HepG2 (cell line): ENCODE data around the gene TPCN2. TPM values are rescaled to one million over a fixed set of nuclear protein-coding genes. Genes with fewer than 3 reads are reported as not detected.

Experiments used
- ATAC-seq: fragments of 200-7000 bp; cut with Tn5 transposase; 3 replicates; pipeline ENCODE4 v1.9.1; 2020; ENCODE audit warnings: mild to moderate bottlenecking, moderate library complexity
- BruUV-seq: library from RNA; stranded (reverse); fragments of 400-500 nt; replicated peaks from 2 replicates; lab custom pipeline; 2021; lab: Mats Ljungman, UMichigan
- CTCF ChIA-PET: fragments of 300-600 bp; formaldehyde crosslinking; extraction: SDS; loops from one replicate; lab custom pipeline; 2021; ENCODE audit warnings: low total read pairs, inconsistent platforms, low intra/inter-chr PET ratio; lab: Yijun Ruan, JAX
- POLR2A ChIA-PET: fragments of 350-600 bp; sonication (Branson Sonifier 250); formaldehyde crosslinking; loops from one replicate; lab custom pipeline; 2020; ENCODE audit warnings: antibody characterized with exemption, inconsistent platforms; lab: Yijun Ruan, JAX
- DNase-seq: peaks from one replicate; pipeline ENCODE4 v3.0.0-alpha.2; 2015; ENCODE audit warnings: low spot score
- FAIRE-seq: peaks from 3 replicates; lab custom pipeline; 2011; peaks lifted over from hg19 to GRCh38; lab: Jason Lieb, UNC
- H2AFZ ChIP-seq: one replicate; pipeline ENCODE4 v1.6.1; 2011; ENCODE audit warnings: low read length, inconsistent platforms
- H3K27ac ChIP-seq: fragments of 300-600 bp; 3 replicates; pipeline ENCODE4 v1.8.0; 2011; ENCODE audit warnings: mixed run types, mild to moderate bottlenecking, mixed read lengths, low read length, inconsistent platforms; ENCODE audit not compliant: insufficient read depth; ENCODE audit errors: extremely low read length
- H3K27me3 ChIP-seq, 2 experiments: fragments of 200-600 bp in 1 of 2; 2 replicates in 1 of 2; 3 replicates in 1 of 2; pipeline versions ENCODE4 v1.6.0 to v1.8.0; 2011; ENCODE audit warnings: low read length in 2 of 2, mild to moderate bottlenecking in 2 of 2, moderate library complexity in 2 of 2, inconsistent platforms in 1 of 2; ENCODE audit not compliant: insufficient read depth in 2 of 2, control insufficient read depth in 1 of 2
- H3K36me3 ChIP-seq, 2 experiments: fragments of 200-600 bp in 1 of 2; replicated peaks in 1 of 2; 2 replicates in 1 of 2; 3 replicates in 1 of 2; pipeline versions ENCODE4 v1.5.1 to v1.8.0; 2011; ENCODE audit warnings: low read length in 2 of 2, inconsistent platforms in 1 of 2; ENCODE audit not compliant: insufficient read depth in 2 of 2, control insufficient read depth in 1 of 2
- H3K4me1 ChIP-seq: 2 replicates; pipeline ENCODE4 v1.5.1; 2012; ENCODE audit warnings: low read length, inconsistent platforms; ENCODE audit not compliant: insufficient read depth
- H3K4me2 ChIP-seq: 2 replicates; pipeline ENCODE4 v1.6.0; 2011; ENCODE audit warnings: low read depth, low read length, inconsistent platforms
- H3K4me3 ChIP-seq, 3 experiments: fragments of 200-600 bp in 1 of 3; sonication (generic), shearing (Covaris generic) in 1 of 3; replicated peaks in 1 of 3; 2 replicates each; pipeline ENCODE4 v1.5.1; 2011 to 2016; ENCODE audit warnings: low read length in 3 of 3, inconsistent platforms in 2 of 3, low read depth in 2 of 3, mild to moderate bottlenecking in 2 of 3, control low read depth in 1 of 3, mixed read lengths in 1 of 3; ENCODE audit not compliant: insufficient read depth in 1 of 3
- H3K79me2 ChIP-seq: one replicate; pipeline ENCODE4 v1.6.1; 2011; ENCODE audit warnings: low read length, inconsistent platforms; ENCODE audit not compliant: insufficient read depth
- H3K9ac ChIP-seq: 2 replicates; pipeline ENCODE4 v1.6.0; 2011; ENCODE audit warnings: mild to moderate bottlenecking, low read depth, low read length, inconsistent platforms; ENCODE audit not compliant: insufficient read depth
- H3K9me3 ChIP-seq: 2 replicates; pipeline ENCODE4 v1.5.1; 2012; ENCODE audit warnings: mild to moderate bottlenecking, low read length
- H4K20me1 ChIP-seq: 2 replicates; pipeline ENCODE4 v1.6.0; 2011; ENCODE audit warnings: inconsistent platforms, mild to moderate bottlenecking, low read length, moderate library complexity; ENCODE audit not compliant: insufficient read depth
- ADNP ChIP-seq: sonication (generic); formaldehyde crosslinking; IDR thresholded peaks from 2 replicates; pipeline ENCODE4 v1.4.0; 2020; ENCODE audit warnings: missing genetic modification reagents
- CHD4 ChIP-seq: fragments of 200-600 bp; sonication (generic); IDR thresholded peaks from 2 replicates; pipeline ENCODE4 v1.7.0; 2017; ENCODE audit warnings: mild to moderate bottlenecking, low read length, borderline replicate concordance
- KDM5A ChIP-seq: fragments of 200-600 bp; sonication (generic); IDR thresholded peaks from 2 replicates; pipeline ENCODE4 v1.7.0; 2018; ENCODE audit warnings: antibody characterized with exemption, mild to moderate bottlenecking, low read length, borderline replicate concordance
- NBN ChIP-seq: fragments of 450-650 bp; conservative IDR thresholded peaks from 2 replicates; pipeline ENCODE4 v1.6.1; 2017
- NR2F2 ChIP-seq: IDR thresholded peaks from 2 replicates; pipeline ENCODE4 v1.6.1; 2012; ENCODE audit warnings: low read depth, inconsistent platforms, borderline replicate concordance
- TBL1XR1 ChIP-seq: fragments of 150-350 bp; IDR thresholded peaks from 2 replicates; pipeline ENCODE4 v1.6.1; 2014; ENCODE audit warnings: borderline replicate concordance, low read length; ENCODE audit not compliant: partially characterized antibody
- ZNF124 ChIP-seq: sonication (generic); formaldehyde crosslinking; IDR thresholded peaks from 2 replicates; pipeline ENCODE4 v1.4.0; 2020; ENCODE audit warnings: missing genetic modification reagents
- ZNF30 ChIP-seq: sonication (generic); formaldehyde crosslinking; IDR thresholded peaks from 2 replicates; pipeline ENCODE4 v1.5.0; 2020; ENCODE audit warnings: mild to moderate bottlenecking, missing genetic modification reagents
- ZNF781 ChIP-seq: sonication (generic); formaldehyde crosslinking; IDR thresholded peaks from 2 replicates; pipeline ENCODE4 v1.5.1; 2020; ENCODE audit warnings: borderline replicate concordance, mild to moderate bottlenecking, missing genetic modification reagents; ENCODE audit errors: not compliant biosample characterization
- ZSCAN29 ChIP-seq: sonication (generic); formaldehyde crosslinking; conservative IDR thresholded peaks from 2 replicates; pipeline ENCODE4 v1.4.0; 2020; ENCODE audit warnings: mild to moderate bottlenecking, missing genetic modification reagents
- WGBS: methylation state at CpG from one replicate; pipeline ENCODE4 v1.1.6; 2017; ENCODE audit warnings: low lambda C conversion rate; 5-methylcytosine and 5-hydroxymethylcytosine counted together
- in situ Hi-C: cut with HindIII; loops from 2 replicates; pipeline ENCODE4 v1.10.0; 2017; ENCODE audit warnings: low pct_unique_long_range_greater_than_20kb; ENCODE audit not compliant: extremely low pct_ligation_motif_present
- intact Hi-C: fragments of 100-400 bp; cut with micrococcal nuclease; formaldehyde crosslinking; loops from one replicate; pipeline ENCODE4 v1.10.0; 2022; ENCODE audit not compliant: unreplicated experiment
- polyA plus RNA-seq, 8 experiments: library from polyadenylated mRNA; depleted of rRNA in 3 of 8; stranded (reverse) in 7 of 8; unstranded in 1 of 8; fragments of >200 nt; fragmentation: Illumina TruSeq in 4 of 8; extraction: Trizol in 4 of 8; gene quantifications; 2 replicates each; pipeline versions ENCODE4 v1.2.1 to v1.2.3, GENCODE V29; 2011 to 2016; ENCODE audit warnings: low read depth in 4 of 8, missing spikeins in 1 of 8, mixed read lengths in 1 of 8; ENCODE audit not compliant: insufficient read depth in 1 of 8
- total RNA-seq, 5 experiments: library from RNA; depleted of rRNA; stranded (reverse); fragments of >200 nt; fragmentation: Illumina TruSeq; extraction: Trizol; gene quantifications; 2 replicates each; pipeline ENCODE4 v1.2.3, GENCODE V29; 2016; ENCODE audit warnings: low read depth in 1 of 5
- TF ChIP-seq, protein P1 (sequence below): sonication (generic); formaldehyde crosslinking; IDR thresholded peaks from 2 replicates; pipeline ENCODE4 v1.5.0; 2020; ENCODE audit warnings: missing genetic modification reagents
- TF ChIP-seq, protein P2 (sequence below): sonication (generic); formaldehyde crosslinking; IDR thresholded peaks from 2 replicates; pipeline ENCODE4 v1.4.0; 2020; ENCODE audit warnings: missing genetic modification reagents
- TF ChIP-seq, protein P3 (sequence below), 2 experiments: sonication (generic) in 1 of 2; formaldehyde crosslinking in 1 of 2; IDR thresholded peaks; 2 replicates each; pipeline versions ENCODE4 v1.5.1 to v1.6.1; 2011 to 2020; ENCODE audit warnings: borderline replicate concordance in 1 of 2, low read depth in 1 of 2, low read length in 1 of 2, mild to moderate bottlenecking in 1 of 2, missing genetic modification reagents in 1 of 2, moderate library complexity in 1 of 2
- TF ChIP-seq, protein P4 (sequence below): sonication (generic); formaldehyde crosslinking; IDR thresholded peaks from 2 replicates; pipeline ENCODE4 v1.8.0; 2022; ENCODE audit warnings: missing genetic modification reagents, mild to moderate bottlenecking, borderline replicate concordance
- TF ChIP-seq, protein P5 (sequence below): sonication (generic); formaldehyde crosslinking; IDR thresholded peaks from 2 replicates; pipeline ENCODE4 v1.8.0; 2022; ENCODE audit warnings: mild to moderate bottlenecking, missing genetic modification reagents, moderate library complexity

Gene TPCN2
- total and polyA plus RNA-seq, 2 of the 13 experiments (the other 11 are each of a cell fraction or from before 2014, with no cell fraction given), result 5.6 to 5.9 TPM

DNA sequence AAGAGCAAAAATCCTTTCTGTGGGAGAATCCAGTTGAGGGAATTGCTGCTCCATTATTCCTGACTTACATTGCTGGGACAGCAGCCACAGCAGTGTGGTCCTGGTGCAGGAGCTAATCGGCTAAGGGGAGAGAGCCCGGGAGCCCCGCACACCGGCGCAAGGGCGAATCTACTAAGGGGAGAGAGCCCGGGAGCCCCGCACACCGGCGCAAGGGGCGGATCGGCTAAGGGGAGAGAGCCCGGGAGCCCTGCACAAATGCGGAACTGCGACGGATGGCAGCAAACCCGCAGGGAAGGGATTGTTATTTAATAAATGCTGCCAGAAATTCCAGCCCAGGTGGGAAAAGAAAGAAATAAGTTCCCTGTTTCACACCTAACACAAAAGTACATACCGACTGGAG lies 43.5 kb downstream of the TPCN2 start (continued):
- TF ChIP-seq, protein P1, sequence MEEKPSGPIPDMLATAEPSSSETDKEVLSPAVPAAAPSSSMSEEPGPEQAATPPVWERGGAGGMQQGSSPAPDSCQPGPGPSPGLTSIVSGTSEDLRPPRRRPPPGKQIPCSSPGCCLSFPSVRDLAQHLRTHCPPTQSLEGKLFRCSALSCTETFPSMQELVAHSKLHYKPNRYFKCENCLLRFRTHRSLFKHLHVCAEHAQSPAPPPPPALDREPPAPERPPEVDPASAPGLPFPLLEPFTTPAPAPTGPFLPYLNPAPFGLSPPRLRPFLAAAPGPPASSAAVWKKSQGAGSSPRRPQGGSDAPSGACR (CRISPR knock-in tag), result no peak
- TF ChIP-seq, protein P2, sequence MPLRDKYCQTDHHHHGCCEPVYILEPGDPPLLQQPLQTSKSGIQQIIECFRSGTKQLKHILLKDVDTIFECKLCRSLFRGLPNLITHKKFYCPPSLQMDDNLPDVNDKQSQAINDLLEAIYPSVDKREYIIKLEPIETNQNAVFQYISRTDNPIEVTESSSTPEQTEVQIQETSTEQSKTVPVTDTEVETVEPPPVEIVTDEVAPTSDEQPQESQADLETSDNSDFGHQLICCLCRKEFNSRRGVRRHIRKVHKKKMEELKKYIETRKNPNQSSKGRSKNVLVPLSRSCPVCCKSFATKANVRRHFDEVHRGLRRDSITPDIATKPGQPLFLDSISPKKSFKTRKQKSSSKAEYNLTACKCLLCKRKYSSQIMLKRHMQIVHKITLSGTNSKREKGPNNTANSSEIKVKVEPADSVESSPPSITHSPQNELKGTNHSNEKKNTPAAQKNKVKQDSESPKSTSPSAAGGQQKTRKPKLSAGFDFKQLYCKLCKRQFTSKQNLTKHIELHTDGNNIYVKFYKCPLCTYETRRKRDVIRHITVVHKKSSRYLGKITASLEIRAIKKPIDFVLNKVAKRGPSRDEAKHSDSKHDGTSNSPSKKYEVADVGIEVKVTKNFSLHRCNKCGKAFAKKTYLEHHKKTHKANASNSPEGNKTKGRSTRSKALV (CRISPR knock-in tag), result no peak
- TF ChIP-seq ZNF30 (CRISPR knock-in tag), result no peak

DNA sequence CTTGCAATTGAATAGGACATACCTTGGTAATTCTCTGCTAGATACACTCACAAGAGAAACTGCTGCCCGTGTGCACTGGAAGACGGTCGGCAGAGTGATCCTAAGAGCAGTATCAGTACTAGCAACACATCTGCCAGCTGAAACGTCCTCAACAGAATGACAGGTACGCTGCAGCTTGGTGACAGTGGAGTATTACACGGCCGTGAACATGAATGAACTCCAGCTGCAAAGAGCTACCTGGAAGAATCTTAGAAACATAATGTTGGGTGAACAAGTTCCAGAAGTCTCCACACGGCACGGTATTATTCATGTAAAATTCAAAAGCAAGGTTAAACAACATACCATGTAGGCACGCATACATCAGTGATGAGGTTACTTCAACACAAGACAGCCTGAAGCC lies 44.4 kb downstream of the TPCN2 start:
- Histone ChIP-seq H3K36me3 (peaks cover 3 to 6% of the 10 kb centered on the region in 2 experiments; a peak in 4 of 5 replicates), H3K4me1 (no peaks in the 10 kb centered on the region), H3K9ac (no peak overlapping the region), H2AFZ (no peak overlapping the region), H4K20me1 (0 out of 2 replicates have a peak, but pooled peaks cover 3% of the 10 kb centered on the region), H3K79me2 (no peaks in the 10 kb centered on the region), H3K27ac (no peak overlapping the region), H3K27me3 (no peaks in the 10 kb centered on the region), H3K9me3 (no peaks in the 10 kb centered on the region), H3K4me2 (no peak overlapping the region), H3K4me3 (no peak overlapping the region)
- BruUV-seq, result no TSS peak
- DNase-seq (no peak), ATAC-seq (no peak), FAIRE-seq (no peak)
- in situ Hi-C loops, result no loop called here
- intact Hi-C loops, result no loop called here
- TF ChIP-seq ADNP (CRISPR knock-in tag) (no peak), ZSCAN29 (no peak), ZNF124 (CRISPR knock-in tag) (no peak), NBN (no peak), TBL1XR1 (no peak), CHD4 (no peak), ZNF781 (CRISPR knock-in tag) (no peak), NR2F2 (no peak), KDM5A (no peak)
- TF ChIP-seq, protein P3, sequence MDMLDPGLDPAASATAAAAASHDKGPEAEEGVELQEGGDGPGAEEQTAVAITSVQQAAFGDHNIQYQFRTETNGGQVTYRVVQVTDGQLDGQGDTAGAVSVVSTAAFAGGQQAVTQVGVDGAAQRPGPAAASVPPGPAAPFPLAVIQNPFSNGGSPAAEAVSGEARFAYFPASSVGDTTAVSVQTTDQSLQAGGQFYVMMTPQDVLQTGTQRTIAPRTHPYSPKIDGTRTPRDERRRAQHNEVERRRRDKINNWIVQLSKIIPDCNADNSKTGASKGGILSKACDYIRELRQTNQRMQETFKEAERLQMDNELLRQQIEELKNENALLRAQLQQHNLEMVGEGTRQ (IDR thresholded peaks at IDR 0.05; ENCODE audit: low read depth, low read length), result no peak
- TF ChIP-seq, protein P3 (CRISPR knock-in tag; IDR thresholded peaks at IDR 0.05; ENCODE audit: borderline replicate concordance), result no peak
- TF ChIP-seq, protein P4, sequence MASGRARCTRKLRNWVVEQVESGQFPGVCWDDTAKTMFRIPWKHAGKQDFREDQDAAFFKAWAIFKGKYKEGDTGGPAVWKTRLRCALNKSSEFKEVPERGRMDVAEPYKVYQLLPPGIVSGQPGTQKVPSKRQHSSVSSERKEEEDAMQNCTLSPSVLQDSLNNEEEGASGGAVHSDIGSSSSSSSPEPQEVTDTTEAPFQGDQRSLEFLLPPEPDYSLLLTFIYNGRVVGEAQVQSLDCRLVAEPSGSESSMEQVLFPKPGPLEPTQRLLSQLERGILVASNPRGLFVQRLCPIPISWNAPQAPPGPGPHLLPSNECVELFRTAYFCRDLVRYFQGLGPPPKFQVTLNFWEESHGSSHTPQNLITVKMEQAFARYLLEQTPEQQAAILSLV, result no peak
- TF ChIP-seq, protein P5, sequence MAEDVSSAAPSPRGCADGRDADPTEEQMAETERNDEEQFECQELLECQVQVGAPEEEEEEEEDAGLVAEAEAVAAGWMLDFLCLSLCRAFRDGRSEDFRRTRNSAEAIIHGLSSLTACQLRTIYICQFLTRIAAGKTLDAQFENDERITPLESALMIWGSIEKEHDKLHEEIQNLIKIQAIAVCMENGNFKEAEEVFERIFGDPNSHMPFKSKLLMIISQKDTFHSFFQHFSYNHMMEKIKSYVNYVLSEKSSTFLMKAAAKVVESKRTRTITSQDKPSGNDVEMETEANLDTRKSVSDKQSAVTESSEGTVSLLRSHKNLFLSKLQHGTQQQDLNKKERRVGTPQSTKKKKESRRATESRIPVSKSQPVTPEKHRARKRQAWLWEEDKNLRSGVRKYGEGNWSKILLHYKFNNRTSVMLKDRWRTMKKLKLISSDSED (CRISPR knock-in tag), result no peak
- CTCF ChIA-PET, result no interaction called here
- POLR2A ChIA-PET, result no interaction called here
- WGBS, result 86% methylated on average over 10 of the region's 10 CpGs
